Breast epithelium (tissue), 4 donors: Measurements from ENCODE around the gene B2M. TPM values are rescaled to one million over a fixed set of nuclear protein-coding genes. Genes with fewer than 3 reads are reported as not detected.
A peak's percentile ranks its signal among the peaks of the same experiment; 100 is the strongest.

Experiments used
- DNase-seq, 2 donors: peaks; one replicate each; pipeline ENCODE4 v3.0.0-alpha.2; 2019; ENCODE audit warnings: low spot score in 2 of 2
- H3K27ac ChIP-seq, 2 donors: fragments of 200-600 bp; sonication (generic) in 1 of 2; one replicate each; pipeline ENCODE4 v1.5.1; 2016 to 2019; ENCODE audit warnings: mild to moderate bottlenecking in 1 of 2
- H3K27me3 ChIP-seq, 2 donors: fragments of 200-600 bp; sonication (generic) in 1 of 2; one replicate each; pipeline versions ENCODE4 v1.5.1 to v1.6.0; 2017 to 2019; ENCODE audit warnings: control low read depth in 1 of 2, mild to moderate bottlenecking in 1 of 2
- H3K36me3 ChIP-seq: fragments of 200-600 bp; one replicate; pipeline ENCODE4 v1.5.1; 2019
- H3K4me1 ChIP-seq, 2 donors: fragments of 200-600 bp; sonication (generic); one replicate each; pipeline ENCODE4 v1.5.1; 2016 to 2019; ENCODE audit warnings: control low read depth in 1 of 2
- H3K4me3 ChIP-seq, 3 donors: fragments of 200-600 bp; sonication (generic); 1 replicate in 2 of 3; 2 replicates in 1 of 3; pipeline ENCODE4 v1.5.1; 2016 to 2019; ENCODE audit warnings: mild to moderate bottlenecking in 3 of 3, moderate library complexity in 2 of 3
- H3K9me3 ChIP-seq, 2 donors: fragments of 200-600 bp; sonication (generic) in 1 of 2; one replicate each; pipeline ENCODE4 v1.5.1; 2016 to 2019; ENCODE audit warnings: control low read depth in 1 of 2
- CTCF ChIP-seq, 3 donors: fragments of 450-650 bp; IDR thresholded peaks; one replicate each; pipeline ENCODE4 v1.5.1; 2016 to 2017; ENCODE audit warnings: antibody characterized with exemption in 3 of 3, mild to moderate bottlenecking in 3 of 3, moderate library complexity in 3 of 3
- POLR2A ChIP-seq: fragments of 450-650 bp; IDR thresholded peaks from one replicate; pipeline ENCODE4 v1.6.1; 2016; ENCODE audit warnings: antibody characterized with exemption, mild to moderate bottlenecking, moderate library complexity
- POLR2AphosphoS5 ChIP-seq, 3 donors: sonication (generic); formaldehyde crosslinking; IDR thresholded peaks; one replicate each; pipeline ENCODE4 v1.6.1; 2017; ENCODE audit warnings: antibody characterized with exemption in 3 of 3
- intact Hi-C: fragments of 100-400 bp; cut with DNase I; formaldehyde crosslinking; loops from one replicate; pipeline ENCODE4 v1.15.1; 2023; ENCODE audit warnings: low total_unique reads
- total RNA-seq, 3 donors: library from RNA; depleted of rRNA; stranded (reverse); fragments of >200 nt; gene quantifications; one replicate each; pipeline ENCODE4 v1.1.0, GENCODE V29; 2016

Gene B2M
- total RNA-seq, 3 donors from 2014 or later = 2,658 to 3,703 (median 3,086) TPM

- H3K4me3 ChIP-seq = peak overlapping the region; percentile 68 to 92 (median 82)
- no peaks in the 10 kb centered on the region for H3K4me1 ChIP-seq
- TF ChIP-seq POLR2AphosphoS5 (IDR thresholded peaks at IDR 0.05) (no peak), POLR2A (no peak), CTCF (IDR thresholded peaks at IDR 0.05) (no peak)
- peak overlapping the region; percentile 97 to 99 for H3K27ac ChIP-seq
- intact Hi-C loops = no loop called here
- H3K9me3 ChIP-seq = no peaks in the 10 kb centered on the region
- H3K27me3 ChIP-seq = no peaks in the 10 kb centered on the region
- DNase-seq = no peak
- H3K36me3 ChIP-seq = no peaks in the 10 kb centered on the region
These were observed 18.3 kb downstream of the B2M start for GRCh38 chr15:44729408-44730127.

- no peaks in the 10 kb centered on the region for H3K9me3 ChIP-seq
- intact Hi-C loops = no loop called here
- no peaks in the 10 kb centered on the region for H3K27me3 ChIP-seq
- peak overlapping the region in 1 of 2 donors; percentile 1 for H3K27ac ChIP-seq
- no peak overlapping the region for H3K4me3 ChIP-seq
- H3K36me3 ChIP-seq = no peaks in the 10 kb centered on the region
- H3K4me1 ChIP-seq = no peaks in the 10 kb centered on the region
- DNase-seq = no peak
- TF ChIP-seq CTCF (IDR thresholded peaks at IDR 0.05) = no peak
- TF ChIP-seq POLR2A = no peak
- TF ChIP-seq POLR2AphosphoS5 (IDR thresholded peaks at IDR 0.05) = no peak
These were observed 23.6 kb downstream of the B2M start for GRCh38 chr15:44734839-44735481.

- Histone ChIP-seq H3K36me3 (no peaks in the 10 kb centered on the region), H3K4me1 (no peaks in the 10 kb centered on the region), H3K9me3 (no peaks in the 10 kb centered on the region), H3K27me3 (no peaks in the 10 kb centered on the region), H3K4me3 (no peak overlapping the region), H3K27ac (peak overlapping the region; percentile 1 to 32)
- intact Hi-C loops = no loop called here
- no peak for TF ChIP-seq POLR2AphosphoS5 (IDR thresholded peaks at IDR 0.05)
- no peak for TF ChIP-seq POLR2A
- no peak for TF ChIP-seq CTCF (IDR thresholded peaks at IDR 0.05)
- DNase-seq = no peak
These were observed 24.3 kb downstream of the B2M start for GRCh38 chr15:44735482-44736180.

GRCh38 chr15:44736181-44736765 is 25.0 kb downstream of the B2M start, which contains the start of gene TRIM69:
TRIM69 (plus strand) TSS chr15:44736528; CDS start chr15:44736705, 177 bp downstream.
- H3K36me3 ChIP-seq = no peaks in the 10 kb centered on the region
- H3K27me3 ChIP-seq = no peaks in the 10 kb centered on the region
- H3K9me3 ChIP-seq = no peaks in the 10 kb centered on the region
- peak within 1 kb of the TSS; percentile 1 to 32 for H3K27ac ChIP-seq
- H3K4me1 ChIP-seq = no peaks in the 10 kb centered on the region
- TF ChIP-seq POLR2A = no peak
- no peak for TF ChIP-seq POLR2AphosphoS5 (IDR thresholded peaks at IDR 0.05)
- no peak for TF ChIP-seq CTCF (IDR thresholded peaks at IDR 0.05)
- intact Hi-C loops = no loop called here
- H3K4me3 ChIP-seq = no peak within 1 kb of the TSS
- DNase-seq = no peak
